Hepatocyte (in vitro differentiated cells): ENCODE data around the gene PPP1R13L.

Source experiments
- EZH2 ChIP-seq: fragments of 200-600 bp; sonication (generic); IDR thresholded peaks from 2 replicates; pipeline ENCODE4 v1.6.1; 2016; ENCODE audit warnings: antibody characterized with exemption, mild to moderate bottlenecking, borderline replicate concordance
- EZH2phosphoT487 ChIP-seq: fragments of 200-600 bp; sonication (generic); IDR thresholded peaks from one replicate; pipeline ENCODE4 v1.6.1; 2018; ENCODE audit warnings: antibody characterized with exemption, mild to moderate bottlenecking, low read depth, moderate library complexity; ENCODE audit not compliant: unreplicated experiment, severe bottlenecking
- TF ChIP-seq, protein P1 (sequence below): fragments of 200-600 bp; sonication (generic); IDR thresholded peaks from 2 replicates; pipeline ENCODE4 v1.5.1; 2016; ENCODE audit warnings: antibody characterized with exemption, mild to moderate bottlenecking; ENCODE audit not compliant: poor library complexity

DNA sequence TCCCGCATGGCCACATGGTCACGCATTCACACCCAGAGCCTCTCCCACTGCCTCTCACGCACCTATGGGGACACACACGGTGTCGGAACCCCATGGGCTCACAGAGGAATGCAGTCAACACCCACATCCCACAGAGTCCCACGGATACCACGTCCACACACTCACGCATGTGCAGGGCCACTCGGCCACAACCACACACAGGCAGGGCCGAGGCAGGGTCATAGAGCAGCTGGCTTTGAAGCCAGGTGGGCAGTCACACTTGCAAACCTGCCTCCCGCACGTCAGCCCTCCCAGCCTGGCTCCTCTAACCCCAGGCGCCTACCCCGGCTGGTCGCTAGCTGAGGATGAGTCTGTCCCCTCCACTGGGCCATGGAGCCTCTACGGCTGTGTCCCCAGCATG is 42.6 kb downstream of the PPP1R13L start:
- TF ChIP-seq, protein P1, sequence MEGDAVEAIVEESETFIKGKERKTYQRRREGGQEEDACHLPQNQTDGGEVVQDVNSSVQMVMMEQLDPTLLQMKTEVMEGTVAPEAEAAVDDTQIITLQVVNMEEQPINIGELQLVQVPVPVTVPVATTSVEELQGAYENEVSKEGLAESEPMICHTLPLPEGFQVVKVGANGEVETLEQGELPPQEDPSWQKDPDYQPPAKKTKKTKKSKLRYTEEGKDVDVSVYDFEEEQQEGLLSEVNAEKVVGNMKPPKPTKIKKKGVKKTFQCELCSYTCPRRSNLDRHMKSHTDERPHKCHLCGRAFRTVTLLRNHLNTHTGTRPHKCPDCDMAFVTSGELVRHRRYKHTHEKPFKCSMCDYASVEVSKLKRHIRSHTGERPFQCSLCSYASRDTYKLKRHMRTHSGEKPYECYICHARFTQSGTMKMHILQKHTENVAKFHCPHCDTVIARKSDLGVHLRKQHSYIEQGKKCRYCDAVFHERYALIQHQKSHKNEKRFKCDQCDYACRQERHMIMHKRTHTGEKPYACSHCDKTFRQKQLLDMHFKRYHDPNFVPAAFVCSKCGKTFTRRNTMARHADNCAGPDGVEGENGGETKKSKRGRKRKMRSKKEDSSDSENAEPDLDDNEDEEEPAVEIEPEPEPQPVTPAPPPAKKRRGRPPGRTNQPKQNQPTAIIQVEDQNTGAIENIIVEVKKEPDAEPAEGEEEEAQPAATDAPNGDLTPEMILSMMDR: no peak
- TF ChIP-seq EZH2: no peak
- no peak for TF ChIP-seq EZH2phosphoT487
